ENCODE measurements around the gene ATP5F1D.

The ATP5F1D gene

GRCh38 chr19:1236576-1236975 lies 5.0 kb upstream of the ATP5F1D start:
- no peak overlapping the region for H3K9ac ChIP-seq
- H3K27me3 ChIP-seq (ENCODE audit: control insufficient read depth, insufficient read depth, low read length), result no peaks in the 10 kb centered on the region
- TF ChIP-seq CTCF (IDR thresholded peaks at IDR 0.05), result no peak
- H3K4me3 ChIP-seq (ENCODE audit: low read depth, low read length), result no peak overlapping the region
- H2AFZ ChIP-seq, result peak overlapping the region; percentile 71
- no peaks in the 10 kb centered on the region for H3K9me3 ChIP-seq (ENCODE audit: control insufficient read depth, low read length)
- no peaks in the 10 kb centered on the region for H3K36me3 ChIP-seq (ENCODE audit: control insufficient read depth, insufficient read depth, low read length)
- no peaks in the 10 kb centered on the region for H3K79me2 ChIP-seq
- H3K27ac ChIP-seq, result no peak overlapping the region
- peaks cover 22% of the 10 kb centered on the region for H3K4me1 ChIP-seq
- peak overlapping the region; percentile 69 for H3K4me2 ChIP-seq (ENCODE audit: low read length)

- H3K9ac ChIP-seq, result no peak overlapping the region
- peak overlapping the region; percentile 53 for H3K4me3 ChIP-seq (ENCODE audit: low read depth, low read length)
- H3K4me1 ChIP-seq, result peaks cover 22% of the 10 kb centered on the region
- no peaks in the 10 kb centered on the region for H3K27me3 ChIP-seq (ENCODE audit: control insufficient read depth, insufficient read depth, low read length)
- no peaks in the 10 kb centered on the region for H3K9me3 ChIP-seq (ENCODE audit: control insufficient read depth, low read length)
- peak overlapping the region; percentile 71 for H2AFZ ChIP-seq
- H3K36me3 ChIP-seq (ENCODE audit: control insufficient read depth, insufficient read depth, low read length), result no peaks in the 10 kb centered on the region
- no peaks in the 10 kb centered on the region for H3K79me2 ChIP-seq
- H3K27ac ChIP-seq, result no peak overlapping the region
- H3K4me2 ChIP-seq (ENCODE audit: low read length), result peak overlapping the region; percentile 69
- TF ChIP-seq CTCF (IDR thresholded peaks at IDR 0.05), result no peak
These were observed 4.4 kb upstream of the ATP5F1D start for GRCh38 chr19:1237027-1237659.

GRCh38 chr19:1237754-1238368 lies 3.7 kb upstream of the ATP5F1D start, which contains the start of gene CBARP:
TSS of gene CBARP (minus strand) at chr19:1238005. CDS start at chr19:1236100, 1,905 bp downstream.
- H2AFZ ChIP-seq, result peak within 1 kb of the TSS; percentile 71
- no peaks in the 10 kb centered on the region for H3K79me2 ChIP-seq
- no peak within 1 kb of the TSS for H3K9ac ChIP-seq
- peak within 1 kb of the TSS; percentile 53 for H3K4me3 ChIP-seq (ENCODE audit: low read depth, low read length)
- no peaks in the 10 kb centered on the region for H3K27me3 ChIP-seq (ENCODE audit: control insufficient read depth, insufficient read depth, low read length)
- H3K27ac ChIP-seq, result no peak within 1 kb of the TSS
- H3K36me3 ChIP-seq (ENCODE audit: control insufficient read depth, insufficient read depth, low read length), result no peaks in the 10 kb centered on the region
- H3K4me1 ChIP-seq, result peaks cover 18% of the 10 kb centered on the region
- no peaks in the 10 kb centered on the region for H3K9me3 ChIP-seq (ENCODE audit: control insufficient read depth, low read length)
- TF ChIP-seq CTCF (IDR thresholded peaks at IDR 0.05), result no peak
- peak within 1 kb of the TSS; percentile 69 for H3K4me2 ChIP-seq (ENCODE audit: low read length)

- Histone ChIP-seq H3K27me3 (ENCODE audit: control insufficient read depth, insufficient read depth, low read length) (no peaks in the 10 kb centered on the region), H3K27ac (no peak overlapping the region), H3K9me3 (ENCODE audit: control insufficient read depth, low read length) (no peaks in the 10 kb centered on the region), H3K4me1 (peaks cover 16% of the 10 kb centered on the region), H3K36me3 (ENCODE audit: control insufficient read depth, insufficient read depth, low read length) (no peaks in the 10 kb centered on the region), H3K9ac (no peak overlapping the region), H3K4me2 (ENCODE audit: low read length) (peak overlapping the region; percentile 49), H3K79me2 (no peaks in the 10 kb centered on the region), H2AFZ (no peak overlapping the region), H3K4me3 (ENCODE audit: low read depth, low read length) (no peak overlapping the region)
- TF ChIP-seq CTCF (IDR thresholded peaks at IDR 0.05), result no peak
These were observed 2.9 kb upstream of the ATP5F1D start for GRCh38 chr19:1238369-1239303.
